T-helper 1 cell (primary cell): ENCODE data around the gene SP1.
"Not testable (repeated sequence)": the region's sequence is repeated elsewhere in the genome, so short reads cannot be mapped to it uniquely, and the experiment has no call there.

ENCODE experiments used
- DNase-seq, 5 donors: peaks; one replicate each; pipeline ENCODE4 v3.0.0-alpha.2; 2012 to 2020
- total RNA-seq, 4 donors: gene quantifications; one replicate each; lab custom pipeline; 2026; lab: John Stamatoyannopoulos, UW

The SP1 gene
- total RNA-seq: 108 to 174 (median 160) reads per million in 4 donors

GRCh38 chr12:53380104-53380793 is at the start of gene SP1:
TSS of gene SP1 (plus strand) at chr12:53380176. CDS start at chr12:53380292, 116 bp downstream.
- peak; percentile 79 to 92 (median 85) for DNase-seq

- no peak for DNase-seq
Measured at GRCh38 chr12:53330671-53331070, 49.3 kb upstream of the SP1 start.

GRCh38 chr12:53332339-53332738 is 47.6 kb upstream of the SP1 start:
- DNase-seq: not testable (repeated sequence)

- DNase-seq: no peak
Measured at GRCh38 chr12:53332744-53333143, 47.2 kb upstream of the SP1 start.

- no peak for DNase-seq
Measured at GRCh38 chr12:53333289-53333688, 46.7 kb upstream of the SP1 start.

GRCh38 chr12:53333845-53334244 is 46.1 kb upstream of the SP1 start:
- no peak for DNase-seq

- no peak for DNase-seq
Measured at GRCh38 chr12:53334822-53335221, 45.2 kb upstream of the SP1 start.

GRCh38 chr12:53336181-53336681 is 43.7 kb upstream of the SP1 start, which contains the start of gene SP7:
TSS of gene SP7 (minus strand) at chr12:53336354. CDS start at chr12:53335646, 708 bp downstream.
- DNase-seq: no peak

GRCh38 chr12:53338017-53338416 is 42.0 kb upstream of the SP1 start:
- DNase-seq: no peak

GRCh38 chr12:53338916-53339315 is 41.1 kb upstream of the SP1 start:
- DNase-seq: no peak

- no peak for DNase-seq
Measured at GRCh38 chr12:53340398-53340797, 39.6 kb upstream of the SP1 start.

- DNase-seq: no peak
Measured at GRCh38 chr12:53343449-53343848, 36.5 kb upstream of the SP1 start.

- DNase-seq: no peak
Measured at GRCh38 chr12:53343969-53344368, 36.0 kb upstream of the SP1 start.

- no peak for DNase-seq
Measured at GRCh38 chr12:53344487-53344823, 35.5 kb upstream of the SP1 start.

- DNase-seq: peak; percentile 35 to 72 (median 58)
Measured at GRCh38 chr12:53344824-53345485, 35.0 kb upstream of the SP1 start.

- DNase-seq: no peak
Measured at GRCh38 chr12:53345486-53346188, 34.3 kb upstream of the SP1 start.

- no peak for DNase-seq
Measured at GRCh38 chr12:53346491-53346890, 33.5 kb upstream of the SP1 start.

- no peak for DNase-seq
Measured at GRCh38 chr12:53347905-53348304, 32.1 kb upstream of the SP1 start.

- DNase-seq: peak; percentile 58 to 83 (median 79)
Measured at GRCh38 chr12:53352331-53353256, 27.4 kb upstream of the SP1 start.

GRCh38 chr12:53353257-53353655 is 26.7 kb upstream of the SP1 start:
- DNase-seq: no peak

- no peak for DNase-seq
Measured at GRCh38 chr12:53355121-53355520, 24.9 kb upstream of the SP1 start.

- DNase-seq: no peak
Measured at GRCh38 chr12:53358836-53359419, 21.0 kb upstream of the SP1 start.
